Measurements from ENCODE around the gene RPL39L.

RPL39L gene

GRCh38 chr3:187132666-187133065, 6.6 kb downstream of the RPL39L start:
- H3K4me3 Mint-ChIP-seq = no peak overlapping the region
- H3K27me3 Mint-ChIP-seq = no peaks in the 10 kb centered on the region
- ATAC-seq (replicated peaks; ENCODE audit: extremely low read depth, poor library complexity, severe bottlenecking) = no peak
- H3K4me1 Mint-ChIP-seq = peaks cover 20% of the 10 kb centered on the region
- H3K27ac Mint-ChIP-seq (ENCODE audit: low read depth) = peak overlapping the region; percentile 32
- no peaks in the 10 kb centered on the region for H3K9me3 Mint-ChIP-seq
- peaks cover 4% of the 10 kb centered on the region for H3K36me3 Mint-ChIP-seq (ENCODE audit: insufficient read depth)
- DNase-seq (ENCODE audit: low spot score in 2 of 2) = no peak

GRCh38 chr3:187131981-187132380, 7.3 kb downstream of the RPL39L start:
- no peak for DNase-seq (ENCODE audit: low spot score in 2 of 2)
- Mint-ChIP-seq H3K27ac (ENCODE audit: low read depth) (peak overlapping the region; percentile 96), H3K9me3 (no peaks in the 10 kb centered on the region), H3K4me3 (no peak overlapping the region), H3K4me1 (peaks cover 20% of the 10 kb centered on the region), H3K36me3 (ENCODE audit: insufficient read depth) (peaks cover 4% of the 10 kb centered on the region), H3K27me3 (no peaks in the 10 kb centered on the region)
- no peak for ATAC-seq (replicated peaks; ENCODE audit: extremely low read depth, poor library complexity, severe bottlenecking)

DNA sequence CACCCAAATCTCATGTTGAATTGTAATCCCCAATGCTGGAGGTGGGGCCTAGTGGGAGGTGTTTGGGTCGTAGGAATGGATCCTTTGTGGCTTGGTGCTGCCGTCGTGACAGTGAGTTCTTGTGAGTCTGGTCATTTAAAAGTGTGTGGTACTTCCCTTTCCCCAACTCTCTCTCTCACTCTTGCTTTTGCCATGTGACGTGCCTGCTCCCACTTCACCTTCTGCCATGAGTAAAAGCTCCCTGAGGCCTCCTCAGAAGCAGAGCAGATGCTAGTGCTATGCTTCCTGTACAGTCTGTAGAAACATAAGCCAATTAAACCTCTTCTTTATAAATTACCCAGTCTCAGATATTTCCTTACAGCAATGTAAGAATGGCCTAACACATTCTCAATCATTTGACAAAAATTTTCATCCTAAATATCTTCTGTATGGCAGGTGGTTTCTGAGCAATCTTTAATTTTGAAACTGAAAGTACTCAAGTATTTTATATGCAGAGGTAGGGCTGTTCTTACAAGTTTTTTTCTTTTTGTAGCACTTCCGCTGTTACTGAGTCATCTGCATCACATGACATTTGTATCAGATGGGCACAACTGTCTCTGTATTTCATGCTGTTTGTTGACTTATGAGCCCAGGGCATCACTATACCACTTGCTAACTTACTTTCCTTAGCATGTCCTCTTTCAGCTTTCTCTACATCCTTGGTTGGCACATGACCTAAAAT, 8.8 kb downstream of the RPL39L start:
- Mint-ChIP-seq H3K9me3 (no peaks in the 10 kb centered on the region), H3K27ac (ENCODE audit: low read depth) (peak overlapping the region; percentile 96), H3K36me3 (ENCODE audit: insufficient read depth) (peaks cover 4% of the 10 kb centered on the region), H3K4me1 (peaks cover 15% of the 10 kb centered on the region), H3K27me3 (no peaks in the 10 kb centered on the region), H3K4me3 (peak overlapping the region; percentile 60)
- DNase-seq (ENCODE audit: low spot score in 2 of 2) (peak in 1 of 2 donors; percentile 48), ATAC-seq (replicated peaks; ENCODE audit: extremely low read depth, poor library complexity, severe bottlenecking) (peak; percentile 100)

DNA sequence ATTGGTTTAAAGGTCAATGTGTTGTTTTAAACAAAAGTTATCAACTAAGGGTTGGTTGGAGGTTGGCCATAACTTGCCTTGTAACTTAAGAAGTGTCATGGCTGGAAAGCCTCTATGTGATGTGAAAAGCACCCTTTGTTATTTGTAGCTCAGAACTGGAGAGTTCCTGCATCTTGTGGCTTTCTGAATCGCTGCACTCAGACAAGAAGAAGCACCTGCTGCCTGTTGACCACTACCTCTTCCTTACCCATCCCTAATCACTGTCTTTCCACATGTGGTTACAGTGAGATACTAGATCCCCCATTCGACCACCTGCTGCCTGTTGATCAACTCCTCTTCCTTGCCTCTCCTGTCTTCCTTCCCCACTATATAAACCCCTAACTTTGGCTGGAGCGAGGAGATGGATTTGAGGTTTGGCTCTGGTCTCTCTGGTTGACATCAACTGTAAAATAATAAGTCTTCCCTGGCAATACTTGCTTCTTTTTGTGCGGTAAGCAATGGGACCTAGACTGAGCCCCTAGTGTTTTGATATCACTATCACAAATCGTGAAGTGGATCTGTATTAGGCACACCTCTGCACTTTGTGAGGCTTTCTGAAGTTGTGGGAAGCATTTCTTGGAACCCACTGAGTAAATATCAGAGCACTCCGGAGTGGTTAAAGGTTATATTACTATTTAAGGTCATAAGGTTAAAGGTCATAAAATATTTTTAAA, 13.8 kb downstream of the RPL39L start:
- Mint-ChIP-seq H3K27me3 (no peaks in the 10 kb centered on the region), H3K27ac (ENCODE audit: low read depth) (no peak overlapping the region), H3K9me3 (no peaks in the 10 kb centered on the region), H3K4me1 (peaks cover 13% of the 10 kb centered on the region), H3K36me3 (ENCODE audit: insufficient read depth) (no peaks in the 10 kb centered on the region), H3K4me3 (no peak overlapping the region)
- no peak for DNase-seq (ENCODE audit: low spot score in 2 of 2)
- ATAC-seq (replicated peaks; ENCODE audit: extremely low read depth, poor library complexity, severe bottlenecking) = no peak

DNA sequence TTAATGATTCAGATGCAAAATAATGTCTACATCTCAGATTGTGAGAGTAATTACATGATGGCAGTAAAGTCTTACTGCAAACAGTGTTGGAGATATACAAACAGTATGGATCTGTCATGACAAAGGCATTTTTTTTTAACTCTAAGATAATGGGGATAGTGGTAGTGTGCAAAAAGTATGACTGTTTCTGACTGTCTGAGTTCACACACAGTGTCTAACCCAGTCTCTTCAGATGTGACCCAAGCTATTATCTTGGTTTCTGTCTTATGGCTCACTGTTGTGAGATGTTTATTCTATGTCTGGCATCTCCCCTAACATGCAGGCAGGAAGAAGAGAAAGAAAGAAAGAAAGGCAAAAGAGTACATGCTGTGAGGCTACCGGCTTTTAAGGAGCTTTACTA, 17.0 kb downstream of the RPL39L start:
- Mint-ChIP-seq H3K4me1 (peaks cover 6% of the 10 kb centered on the region), H3K27me3 (no peaks in the 10 kb centered on the region), H3K9me3 (no peaks in the 10 kb centered on the region), H3K4me3 (no peak overlapping the region), H3K36me3 (ENCODE audit: insufficient read depth) (peaks cover 1% of the 10 kb centered on the region), H3K27ac (ENCODE audit: low read depth) (no peak overlapping the region)
- DNase-seq (ENCODE audit: low spot score in 2 of 2) (no peak), ATAC-seq (replicated peaks; ENCODE audit: extremely low read depth, poor library complexity, severe bottlenecking) (no peak)

GRCh38 chr3:187120326-187120725, 19.0 kb downstream of the RPL39L start:
- H3K36me3 Mint-ChIP-seq (ENCODE audit: insufficient read depth) = peaks cover 3% of the 10 kb centered on the region
- no peaks in the 10 kb centered on the region for H3K9me3 Mint-ChIP-seq
- no peak for DNase-seq (ENCODE audit: low spot score in 2 of 2)
- no peak overlapping the region for H3K27ac Mint-ChIP-seq (ENCODE audit: low read depth)
- H3K4me1 Mint-ChIP-seq = peaks cover 6% of the 10 kb centered on the region
- H3K27me3 Mint-ChIP-seq = no peaks in the 10 kb centered on the region
- ATAC-seq (replicated peaks; ENCODE audit: extremely low read depth, poor library complexity, severe bottlenecking) = no peak
- H3K4me3 Mint-ChIP-seq = no peak overlapping the region

GRCh38 chr3:187114511-187114910, 24.8 kb downstream of the RPL39L start:
- Mint-ChIP-seq H3K9me3 (no peaks in the 10 kb centered on the region), H3K4me3 (no peak overlapping the region), H3K4me1 (peaks cover 9% of the 10 kb centered on the region), H3K36me3 (ENCODE audit: insufficient read depth) (peaks cover 3% of the 10 kb centered on the region), H3K27me3 (no peaks in the 10 kb centered on the region), H3K27ac (ENCODE audit: low read depth) (no peak overlapping the region)
- no peak for ATAC-seq (replicated peaks; ENCODE audit: extremely low read depth, poor library complexity, severe bottlenecking)
- no peak for DNase-seq (ENCODE audit: low spot score in 2 of 2)

- Mint-ChIP-seq H3K36me3 (ENCODE audit: insufficient read depth) (peaks cover 3% of the 10 kb centered on the region), H3K27ac (ENCODE audit: low read depth) (no peak overlapping the region), H3K9me3 (no peaks in the 10 kb centered on the region), H3K27me3 (no peaks in the 10 kb centered on the region), H3K4me3 (no peak overlapping the region), H3K4me1 (peaks cover 9% of the 10 kb centered on the region)
- ATAC-seq (replicated peaks; ENCODE audit: extremely low read depth, poor library complexity, severe bottlenecking) (no peak), DNase-seq (ENCODE audit: low spot score in 2 of 2) (no peak)
Observed at GRCh38 chr3:187112934-187113793, 26.1 kb downstream of the RPL39L start.

DNA sequence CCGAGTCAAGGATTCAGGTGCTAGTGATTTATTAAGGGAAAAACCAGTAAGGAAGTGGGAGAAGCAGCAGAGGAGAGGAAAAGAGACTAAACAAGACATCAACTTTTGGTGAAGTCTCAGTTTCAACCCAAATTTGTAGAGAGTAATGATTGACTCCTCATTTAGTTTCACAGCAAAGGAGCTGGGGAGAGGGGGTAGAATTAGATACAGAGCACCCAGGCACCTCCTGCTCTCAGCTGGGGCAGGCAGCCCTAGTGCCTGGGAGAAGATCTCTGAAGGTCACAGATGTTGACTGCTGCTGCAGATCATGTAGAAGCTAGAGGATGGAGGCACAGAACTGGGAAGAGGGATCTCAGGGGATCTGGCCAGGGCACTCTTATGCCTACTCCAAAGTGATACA, 29.1 kb downstream of the RPL39L start:
- no peak overlapping the region for H3K4me3 Mint-ChIP-seq
- ATAC-seq (replicated peaks; ENCODE audit: extremely low read depth, poor library complexity, severe bottlenecking) = no peak
- no peaks in the 10 kb centered on the region for H3K36me3 Mint-ChIP-seq (ENCODE audit: insufficient read depth)
- peaks cover 9% of the 10 kb centered on the region for H3K4me1 Mint-ChIP-seq
- DNase-seq (ENCODE audit: low spot score in 2 of 2) = no peak
- H3K9me3 Mint-ChIP-seq = no peaks in the 10 kb centered on the region
- peak overlapping the region; percentile 19 for H3K27ac Mint-ChIP-seq (ENCODE audit: low read depth)
- no peaks in the 10 kb centered on the region for H3K27me3 Mint-ChIP-seq

DNA sequence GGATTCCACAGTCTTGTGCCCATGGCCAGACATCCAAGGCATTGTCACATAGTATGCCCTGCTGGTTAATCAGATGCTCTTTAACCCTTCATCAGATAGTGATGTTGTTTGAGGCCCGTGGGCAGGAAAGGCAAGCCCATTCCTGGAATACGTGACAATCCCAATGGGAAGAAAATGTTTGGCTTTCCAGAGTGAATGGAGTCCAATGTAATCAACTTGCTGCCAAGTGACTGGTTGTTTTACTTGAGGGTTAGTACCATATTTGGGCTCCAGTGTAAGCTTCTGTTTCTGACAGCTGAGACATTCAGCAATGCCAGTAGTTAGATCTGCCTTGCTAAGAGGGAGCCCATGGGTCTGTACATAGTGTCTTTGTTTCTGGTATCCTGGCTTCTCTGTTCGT, 31.3 kb downstream of the RPL39L start:
- Mint-ChIP-seq H3K9me3 (no peaks in the 10 kb centered on the region), H3K4me3 (no peak overlapping the region), H3K4me1 (peaks cover 4% of the 10 kb centered on the region), H3K27me3 (no peaks in the 10 kb centered on the region), H3K27ac (ENCODE audit: low read depth) (no peak overlapping the region), H3K36me3 (ENCODE audit: insufficient read depth) (no peaks in the 10 kb centered on the region)
- ATAC-seq (replicated peaks; ENCODE audit: extremely low read depth, poor library complexity, severe bottlenecking) = no peak
- no peak for DNase-seq (ENCODE audit: low spot score in 2 of 2)

DNA sequence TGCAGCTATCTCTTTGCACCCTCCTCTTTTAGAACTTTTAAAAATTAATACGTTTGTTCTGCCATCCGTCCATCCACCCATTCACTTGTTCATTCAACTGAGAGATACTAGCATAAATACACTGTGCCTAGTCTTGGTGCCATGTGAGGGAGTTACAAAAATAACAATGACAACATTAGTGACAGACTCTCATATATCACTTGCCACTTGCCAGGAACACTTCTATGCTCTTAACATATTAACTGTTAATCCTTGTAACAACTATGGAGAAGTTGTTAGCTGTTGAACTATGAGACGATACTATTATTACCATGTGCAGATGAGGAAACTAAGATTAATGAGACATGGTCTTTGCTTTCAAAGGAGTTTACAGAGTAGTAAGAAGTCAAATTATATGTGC, 33.6 kb downstream of the RPL39L start:
- Mint-ChIP-seq H3K36me3 (ENCODE audit: insufficient read depth) (peaks cover 2% of the 10 kb centered on the region), H3K4me1 (peaks cover 16% of the 10 kb centered on the region), H3K27me3 (no peaks in the 10 kb centered on the region), H3K4me3 (no peak overlapping the region), H3K27ac (ENCODE audit: low read depth) (no peak overlapping the region), H3K9me3 (no peaks in the 10 kb centered on the region)
- no peak for DNase-seq (ENCODE audit: low spot score in 2 of 2)
- no peak for ATAC-seq (replicated peaks; ENCODE audit: extremely low read depth, poor library complexity, severe bottlenecking)

DNA sequence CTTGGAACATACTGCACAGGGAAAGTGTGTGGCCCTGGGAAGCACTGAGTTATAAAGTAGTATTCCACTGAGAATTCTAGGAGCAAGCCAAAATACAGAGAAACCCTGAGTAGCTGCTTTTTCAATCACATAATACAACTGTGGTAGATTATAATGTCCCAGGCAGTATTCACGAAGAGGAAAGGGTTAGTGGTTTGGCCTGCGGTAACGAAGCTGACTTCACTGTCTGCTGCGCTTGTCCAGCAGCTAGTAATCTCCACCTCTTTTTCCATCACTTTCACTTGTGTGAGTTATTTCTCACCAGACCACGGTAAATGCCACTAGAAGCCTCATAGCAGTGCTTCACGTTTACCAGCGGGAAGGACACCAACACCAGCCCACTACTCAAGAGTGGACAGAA, 34.4 kb downstream of the RPL39L start:
- peaks cover 16% of the 10 kb centered on the region for H3K4me1 Mint-ChIP-seq
- H3K36me3 Mint-ChIP-seq (ENCODE audit: insufficient read depth) = peaks cover 2% of the 10 kb centered on the region
- H3K9me3 Mint-ChIP-seq = no peaks in the 10 kb centered on the region
- no peak overlapping the region for H3K4me3 Mint-ChIP-seq
- DNase-seq (ENCODE audit: low spot score in 2 of 2) (no peak), ATAC-seq (replicated peaks; ENCODE audit: extremely low read depth, poor library complexity, severe bottlenecking) (no peak)
- no peaks in the 10 kb centered on the region for H3K27me3 Mint-ChIP-seq
- H3K27ac Mint-ChIP-seq (ENCODE audit: low read depth) = no peak overlapping the region

Data from central memory CD8-positive, alpha-beta T cell (primary cell).